HT1080 (cell line): ENCODE measurements around the gene NNMT. TPM values are rescaled to one million over a fixed set of nuclear protein-coding genes. Genes with fewer than 3 reads are reported as not detected.

ENCODE experiments used
- DNase-seq: peaks from one replicate; pipeline ENCODE4 v3.0.0-alpha.2; 2015; ENCODE audit warnings: low read depth
- total RNA-seq: library from RNA; depleted of rRNA; stranded (reverse); fragments of >200 nt; shearing (Covaris generic); gene quantifications from 2 replicates; pipeline ENCODE4 v1.2.3, GENCODE V29; 2014

The NNMT gene
- total RNA-seq, 1 experiment from 2014 or later: 162 TPM

- no peak for DNase-seq
These were observed 13.7 kb upstream of the NNMT start for GRCh38 chr11:114282488-114282887.

GRCh38 chr11:114283422-114283821, 12.8 kb upstream of the NNMT start:
- DNase-seq: no peak

- DNase-seq: no peak
These were observed 12.2 kb upstream of the NNMT start for GRCh38 chr11:114284021-114284420.

- no peak for DNase-seq
These were observed 11.3 kb upstream of the NNMT start for GRCh38 chr11:114284914-114285313.

GRCh38 chr11:114285599-114285998, 10.6 kb upstream of the NNMT start:
- peak; percentile 72 for DNase-seq

- no peak for DNase-seq
These were observed 10.0 kb upstream of the NNMT start for GRCh38 chr11:114286229-114286628.

- no peak for DNase-seq
These were observed 9.0 kb upstream of the NNMT start for GRCh38 chr11:114287154-114287553.

GRCh38 chr11:114288136-114288535, 8.1 kb upstream of the NNMT start:
- DNase-seq: no peak

- DNase-seq: no peak
These were observed 6.4 kb upstream of the NNMT start for GRCh38 chr11:114289779-114290178.

- no peak for DNase-seq
These were observed 5.5 kb upstream of the NNMT start for GRCh38 chr11:114290503-114291235.

GRCh38 chr11:114291381-114291780, 4.8 kb upstream of the NNMT start:
- DNase-seq: peak; percentile 77

GRCh38 chr11:114291842-114292680, 4.1 kb upstream of the NNMT start:
- DNase-seq: peak; percentile 83

- no peak for DNase-seq
These were observed 2.9 kb upstream of the NNMT start for GRCh38 chr11:114293201-114293711.

- DNase-seq: no peak
These were observed 590 bp downstream of the NNMT start for GRCh38 chr11:114296605-114297372.

GRCh38 chr11:114297806-114298709, 1.9 kb downstream of the NNMT start:
- peak; percentile 19 for DNase-seq

GRCh38 chr11:114298710-114299109, 2.5 kb downstream of the NNMT start:
- DNase-seq: no peak

GRCh38 chr11:114301088-114301487, 4.9 kb downstream of the NNMT start:
- no peak for DNase-seq

- DNase-seq: no peak
These were observed 5.7 kb downstream of the NNMT start for GRCh38 chr11:114301927-114302326.

- DNase-seq: no peak
These were observed 6.5 kb downstream of the NNMT start for GRCh38 chr11:114302663-114303062.

GRCh38 chr11:114304065-114304464, 7.9 kb downstream of the NNMT start:
- DNase-seq: no peak

- no peak for DNase-seq
These were observed 8.8 kb downstream of the NNMT start for GRCh38 chr11:114304969-114305368.
